Mesendoderm (in vitro differentiated cells): ENCODE data around the gene C2CD4D.
"Not testable (repeated sequence)": the region's sequence is repeated elsewhere in the genome, so short reads cannot be mapped to it uniquely, and the experiment has no call there.

Source experiments
- DNase-seq: peaks from one replicate; pipeline ENCODE4 v3.0.0; 2013
- H2AK5ac ChIP-seq: 2 replicates; pipeline ENCODE4 v1.6.1; 2013; ENCODE audit warnings: low read length, inconsistent platforms
- H2BK120ac ChIP-seq: 2 replicates; pipeline ENCODE4 v1.6.1; 2013; ENCODE audit warnings: low read depth, mild to moderate bottlenecking, low read length, moderate library complexity, mixed read lengths
- H2BK15ac ChIP-seq: replicated peaks from 2 replicates; pipeline ENCODE4 v1.6.1; 2013; ENCODE audit warnings: low read depth, mild to moderate bottlenecking, moderate library complexity
- H2BK5ac ChIP-seq: 2 replicates; pipeline ENCODE4 v1.6.1; 2013; ENCODE audit warnings: low read length, inconsistent platforms
- H3K18ac ChIP-seq: 2 replicates; pipeline ENCODE4 v1.6.1; 2013; ENCODE audit warnings: mild to moderate bottlenecking, low read length, mixed read lengths
- H3K23ac ChIP-seq: one replicate; pipeline ENCODE4 v1.6.1; 2013; ENCODE audit warnings: low read length
- H3K27ac ChIP-seq: 2 replicates; pipeline ENCODE4 v1.5.1; 2013; ENCODE audit warnings: low read depth, mild to moderate bottlenecking, inconsistent platforms, low read length, moderate library complexity
- H3K27me3 ChIP-seq: 2 replicates; pipeline ENCODE4 v1.6.1; 2013; ENCODE audit warnings: low read length, control low read depth, mild to moderate bottlenecking, inconsistent platforms; ENCODE audit not compliant: insufficient read depth, poor library complexity
- H3K36me3 ChIP-seq: 2 replicates; pipeline ENCODE4 v1.6.1; 2013; ENCODE audit warnings: low read length, inconsistent platforms; ENCODE audit not compliant: control insufficient read depth, insufficient read depth
- H3K4ac ChIP-seq: one replicate; pipeline ENCODE4 v1.6.1; 2013; ENCODE audit warnings: low read depth, mild to moderate bottlenecking, low read length, moderate library complexity
- H3K4me1 ChIP-seq: 2 replicates; pipeline ENCODE4 v1.6.1; 2013; ENCODE audit warnings: low read depth, low read length, inconsistent platforms; ENCODE audit not compliant: control insufficient read depth
- H3K4me2 ChIP-seq: 2 replicates; pipeline ENCODE4 v1.6.1; 2013; ENCODE audit warnings: low read length
- H3K4me3 ChIP-seq: 2 replicates; pipeline ENCODE4 v1.5.1; 2013; ENCODE audit warnings: mild to moderate bottlenecking, low read length
- H3K56ac ChIP-seq: one replicate; pipeline ENCODE4 v1.6.1; 2013; ENCODE audit warnings: low read length
- H3K79me1 ChIP-seq: 2 replicates; pipeline ENCODE4 v1.6.1; 2013; ENCODE audit warnings: low read length, inconsistent platforms
- H3K79me2 ChIP-seq: 2 replicates; pipeline ENCODE4 v1.6.1; 2013; ENCODE audit warnings: mild to moderate bottlenecking, low read length; ENCODE audit not compliant: control insufficient read depth, insufficient read depth
- H3K9ac ChIP-seq: 2 replicates; pipeline ENCODE4 v1.6.1; 2013; ENCODE audit warnings: low read length, inconsistent platforms
- H4K5ac ChIP-seq: one replicate; pipeline ENCODE4 v1.6.1; 2013; ENCODE audit warnings: low read length
- H4K8ac ChIP-seq: one replicate; pipeline ENCODE4 v1.6.1; 2013; ENCODE audit warnings: low read depth, mild to moderate bottlenecking, control low read depth, low read length, moderate library complexity
- WGBS: extraction: QIAGEN DNeasy Blood & Tissue Kit; methylation state at CpG from one replicate; pipeline ENCODE4 v1.1.7; 2013; ENCODE audit warnings: low lambda C conversion rate, missing lambda C conversion rate; ENCODE audit not compliant: insufficient coverage; ENCODE audit errors: extremely low coverage; 5-methylcytosine and 5-hydroxymethylcytosine counted together

C2CD4D gene

DNA sequence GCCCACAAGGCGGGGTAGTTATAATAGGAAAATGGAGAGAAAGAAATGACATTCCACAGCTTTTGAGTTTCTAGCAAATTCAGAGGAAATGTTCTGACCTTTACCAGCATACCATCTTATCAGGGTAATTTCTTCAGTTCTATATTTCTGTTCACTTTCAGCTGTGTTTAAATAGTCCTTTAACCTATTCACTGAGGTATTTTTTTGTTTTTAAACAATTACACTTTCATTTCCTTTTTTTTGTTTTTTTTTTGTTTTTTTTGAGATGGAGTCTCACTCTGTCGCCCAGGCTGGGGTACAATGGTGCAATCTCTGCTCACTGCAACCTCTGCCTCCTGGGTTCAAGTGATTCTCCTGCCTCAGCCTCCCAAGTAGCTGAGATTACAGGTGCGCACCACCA lies 44.8 kb upstream of the C2CD4D start:
- not testable (repeated sequence) for H2BK5ac ChIP-seq, H3K4me2 ChIP-seq, H3K27ac ChIP-seq, H3K4ac ChIP-seq, H3K36me3 ChIP-seq, H3K4me3 ChIP-seq, H3K27me3 ChIP-seq, H2BK15ac ChIP-seq, H2AK5ac ChIP-seq, H3K18ac ChIP-seq, H3K4me1 ChIP-seq, H4K5ac ChIP-seq, H3K79me2 ChIP-seq, DNase-seq, H3K79me1 ChIP-seq, H3K23ac ChIP-seq, H2BK120ac ChIP-seq, H4K8ac ChIP-seq, H3K9ac ChIP-seq, H3K56ac ChIP-seq
- WGBS, result no CpG with 5 or more reads among the region's 3 CpGs

GRCh38 chr1:151883898-151884297 lies 44.3 kb upstream of the C2CD4D start:
- H3K18ac ChIP-seq, H2BK15ac ChIP-seq, H3K79me2 ChIP-seq, H3K9ac ChIP-seq, H3K79me1 ChIP-seq, H4K8ac ChIP-seq, H4K5ac ChIP-seq, H3K27ac ChIP-seq, H2BK120ac ChIP-seq, DNase-seq, H3K27me3 ChIP-seq, H2BK5ac ChIP-seq, H3K36me3 ChIP-seq, H3K4me2 ChIP-seq, H3K4me1 ChIP-seq, H3K4me3 ChIP-seq, H2AK5ac ChIP-seq, H3K56ac ChIP-seq, H3K23ac ChIP-seq, H3K4ac ChIP-seq: not testable (repeated sequence)
- no CpG with 5 or more reads among the region's 4 CpGs for WGBS

GRCh38 chr1:151882918-151883317 lies 43.3 kb upstream of the C2CD4D start:
- H2BK15ac ChIP-seq, H2BK120ac ChIP-seq, DNase-seq, H4K5ac ChIP-seq, H3K27ac ChIP-seq, H3K4ac ChIP-seq, H3K4me3 ChIP-seq, H3K56ac ChIP-seq, H3K18ac ChIP-seq, H2BK5ac ChIP-seq, H4K8ac ChIP-seq, H3K4me2 ChIP-seq, H3K9ac ChIP-seq, H3K27me3 ChIP-seq, H3K23ac ChIP-seq, H2AK5ac ChIP-seq, H3K79me2 ChIP-seq, H3K36me3 ChIP-seq, H3K79me1 ChIP-seq, H3K4me1 ChIP-seq: not testable (repeated sequence)
- no CpG with 5 or more reads among the region's 5 CpGs for WGBS

- Histone ChIP-seq H3K36me3 (no peaks in the 10 kb centered on the region), H2BK15ac (no peak overlapping the region), H3K27ac (no peak overlapping the region), H3K4me2 (no peak overlapping the region), H2BK120ac (no peak overlapping the region), H3K4me1 (no peaks in the 10 kb centered on the region), H3K23ac (no peak overlapping the region), H3K27me3 (no peaks in the 10 kb centered on the region), H3K79me1 (no peaks in the 10 kb centered on the region), H4K5ac (no peak overlapping the region), H2AK5ac (no peak overlapping the region), H3K56ac (no peak overlapping the region), H2BK5ac (no peak overlapping the region), H3K9ac (no peak overlapping the region), H3K4me3 (no peak overlapping the region), H3K4ac (no peak overlapping the region), H4K8ac (no peak overlapping the region), H3K18ac (no peak overlapping the region), H3K79me2 (no peaks in the 10 kb centered on the region)
- no CpG with 5 or more reads among the region's 2 CpGs for WGBS
- DNase-seq, result no peak
Measured at GRCh38 chr1:151882466-151882865, 42.8 kb upstream of the C2CD4D start.

- no peak overlapping the region for H3K9ac ChIP-seq
- H3K18ac ChIP-seq, result no peak overlapping the region
- H3K56ac ChIP-seq, result no peak overlapping the region
- no peaks in the 10 kb centered on the region for H3K79me1 ChIP-seq
- H3K4me2 ChIP-seq, result no peak overlapping the region
- no CpG with 5 or more reads among the region's 2 CpGs for WGBS
- no peak overlapping the region for H3K27ac ChIP-seq
- no peak overlapping the region for H2AK5ac ChIP-seq
- no peak overlapping the region for H3K23ac ChIP-seq
- H3K27me3 ChIP-seq, result no peaks in the 10 kb centered on the region
- no peak overlapping the region for H4K8ac ChIP-seq
- DNase-seq, result no peak
- H3K4me1 ChIP-seq, result no peaks in the 10 kb centered on the region
- no peaks in the 10 kb centered on the region for H3K36me3 ChIP-seq
- H3K4ac ChIP-seq, result no peak overlapping the region
- no peak overlapping the region for H2BK120ac ChIP-seq
- no peak overlapping the region for H3K4me3 ChIP-seq
- no peak overlapping the region for H2BK15ac ChIP-seq
- no peaks in the 10 kb centered on the region for H3K79me2 ChIP-seq
- H2BK5ac ChIP-seq, result no peak overlapping the region
- H4K5ac ChIP-seq, result no peak overlapping the region
Measured at GRCh38 chr1:151881479-151881878, 41.9 kb upstream of the C2CD4D start.

DNA sequence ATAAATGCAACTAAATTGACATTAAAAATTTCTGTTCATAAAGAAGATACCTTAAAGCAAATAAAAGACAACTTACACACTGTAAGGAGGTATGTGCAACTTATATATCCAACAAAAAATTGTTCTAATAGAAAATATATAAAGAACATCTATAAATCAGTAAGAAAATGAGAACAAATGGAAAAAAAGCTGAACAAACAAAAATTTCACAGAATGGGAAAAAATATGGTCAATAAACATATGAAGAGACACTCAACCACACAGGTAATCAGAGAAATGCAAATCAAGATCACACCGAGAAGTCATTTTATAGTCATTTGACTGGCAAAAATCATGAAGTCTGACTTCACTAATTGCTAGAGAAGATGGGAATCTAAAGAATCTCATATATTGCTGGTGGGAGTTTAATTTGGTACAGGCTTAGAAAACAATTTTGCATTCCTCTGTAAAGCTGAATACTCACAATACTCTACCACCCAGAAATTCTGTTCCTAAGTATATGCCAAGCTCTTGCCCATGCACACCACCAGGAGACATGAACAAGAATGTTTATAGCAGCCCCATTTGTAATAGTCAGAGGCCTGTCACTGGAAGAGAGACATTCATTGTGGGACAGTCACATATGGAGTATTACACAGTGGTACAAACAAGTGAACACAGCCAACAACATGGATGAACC lies 35.9 kb upstream of the C2CD4D start:
- Histone ChIP-seq H3K27me3 (no peaks in the 10 kb centered on the region), H3K4me2 (no peak overlapping the region), H2BK5ac (no peak overlapping the region), H3K36me3 (no peaks in the 10 kb centered on the region), H4K8ac (no peak overlapping the region), H3K4me1 (no peaks in the 10 kb centered on the region), H3K4ac (no peak overlapping the region), H4K5ac (no peak overlapping the region), H3K4me3 (no peak overlapping the region), H2BK120ac (no peak overlapping the region), H3K79me1 (no peaks in the 10 kb centered on the region), H3K27ac (no peak overlapping the region), H2BK15ac (no peak overlapping the region), H3K23ac (no peak overlapping the region), H2AK5ac (no peak overlapping the region), H3K9ac (no peak overlapping the region), H3K18ac (no peak overlapping the region), H3K56ac (no peak overlapping the region), H3K79me2 (no peaks in the 10 kb centered on the region)
- no CpG with 5 or more reads among the region's 1 CpG for WGBS
- no peak for DNase-seq
